ENCODE measurements around the gene IGSF3.

Gene IGSF3

DNA sequence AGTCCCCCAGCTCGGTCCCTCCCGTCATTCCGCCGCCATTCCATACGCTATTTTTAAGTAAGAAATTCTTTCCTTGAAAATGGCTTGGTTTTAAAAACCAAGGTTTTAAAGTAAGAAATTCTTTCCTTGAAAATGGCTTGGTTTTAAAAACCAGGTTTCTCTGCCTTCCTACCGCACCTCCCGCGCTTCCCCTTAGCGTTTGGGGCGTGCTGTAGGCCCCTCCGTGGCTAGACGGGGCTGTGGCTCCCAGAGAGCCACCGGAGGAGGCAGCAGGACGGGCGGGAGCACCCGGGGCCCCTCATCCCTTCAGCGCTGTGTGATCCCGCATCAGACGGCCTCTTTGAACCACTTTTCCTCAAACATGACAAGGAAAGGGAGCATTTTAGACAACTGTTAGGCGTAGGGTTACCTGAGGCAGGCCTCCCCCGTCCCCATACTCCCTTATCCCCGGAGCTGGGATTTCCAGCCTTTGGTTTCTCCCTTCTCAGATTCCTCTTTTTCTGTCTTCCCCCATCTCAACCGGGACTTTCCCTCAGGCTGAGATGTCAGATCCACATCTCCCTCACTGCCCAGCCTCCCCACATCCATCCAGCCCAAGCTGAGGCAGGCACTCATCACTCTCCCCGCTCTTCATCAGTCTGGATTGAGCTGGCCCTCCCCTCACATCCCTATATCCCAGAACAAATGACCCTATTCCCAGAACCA is 96.2 kb downstream of the IGSF3 start:
- TF ChIP-seq, protein P1, sequence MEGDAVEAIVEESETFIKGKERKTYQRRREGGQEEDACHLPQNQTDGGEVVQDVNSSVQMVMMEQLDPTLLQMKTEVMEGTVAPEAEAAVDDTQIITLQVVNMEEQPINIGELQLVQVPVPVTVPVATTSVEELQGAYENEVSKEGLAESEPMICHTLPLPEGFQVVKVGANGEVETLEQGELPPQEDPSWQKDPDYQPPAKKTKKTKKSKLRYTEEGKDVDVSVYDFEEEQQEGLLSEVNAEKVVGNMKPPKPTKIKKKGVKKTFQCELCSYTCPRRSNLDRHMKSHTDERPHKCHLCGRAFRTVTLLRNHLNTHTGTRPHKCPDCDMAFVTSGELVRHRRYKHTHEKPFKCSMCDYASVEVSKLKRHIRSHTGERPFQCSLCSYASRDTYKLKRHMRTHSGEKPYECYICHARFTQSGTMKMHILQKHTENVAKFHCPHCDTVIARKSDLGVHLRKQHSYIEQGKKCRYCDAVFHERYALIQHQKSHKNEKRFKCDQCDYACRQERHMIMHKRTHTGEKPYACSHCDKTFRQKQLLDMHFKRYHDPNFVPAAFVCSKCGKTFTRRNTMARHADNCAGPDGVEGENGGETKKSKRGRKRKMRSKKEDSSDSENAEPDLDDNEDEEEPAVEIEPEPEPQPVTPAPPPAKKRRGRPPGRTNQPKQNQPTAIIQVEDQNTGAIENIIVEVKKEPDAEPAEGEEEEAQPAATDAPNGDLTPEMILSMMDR (IDR thresholded peaks at IDR 0.05; ENCODE audit: low read depth, low read length, missing control alignments) = no peak
- in situ Hi-C loops (cut with HindIII; ENCODE audit: low sequenced_read_pairs) = no loop called here
- H3K4me3 ChIP-seq (ENCODE audit: low read depth, low read length) = peak overlapping the region; percentile 75
- no peak for DNase-seq (ENCODE audit: low read depth)

DNA sequence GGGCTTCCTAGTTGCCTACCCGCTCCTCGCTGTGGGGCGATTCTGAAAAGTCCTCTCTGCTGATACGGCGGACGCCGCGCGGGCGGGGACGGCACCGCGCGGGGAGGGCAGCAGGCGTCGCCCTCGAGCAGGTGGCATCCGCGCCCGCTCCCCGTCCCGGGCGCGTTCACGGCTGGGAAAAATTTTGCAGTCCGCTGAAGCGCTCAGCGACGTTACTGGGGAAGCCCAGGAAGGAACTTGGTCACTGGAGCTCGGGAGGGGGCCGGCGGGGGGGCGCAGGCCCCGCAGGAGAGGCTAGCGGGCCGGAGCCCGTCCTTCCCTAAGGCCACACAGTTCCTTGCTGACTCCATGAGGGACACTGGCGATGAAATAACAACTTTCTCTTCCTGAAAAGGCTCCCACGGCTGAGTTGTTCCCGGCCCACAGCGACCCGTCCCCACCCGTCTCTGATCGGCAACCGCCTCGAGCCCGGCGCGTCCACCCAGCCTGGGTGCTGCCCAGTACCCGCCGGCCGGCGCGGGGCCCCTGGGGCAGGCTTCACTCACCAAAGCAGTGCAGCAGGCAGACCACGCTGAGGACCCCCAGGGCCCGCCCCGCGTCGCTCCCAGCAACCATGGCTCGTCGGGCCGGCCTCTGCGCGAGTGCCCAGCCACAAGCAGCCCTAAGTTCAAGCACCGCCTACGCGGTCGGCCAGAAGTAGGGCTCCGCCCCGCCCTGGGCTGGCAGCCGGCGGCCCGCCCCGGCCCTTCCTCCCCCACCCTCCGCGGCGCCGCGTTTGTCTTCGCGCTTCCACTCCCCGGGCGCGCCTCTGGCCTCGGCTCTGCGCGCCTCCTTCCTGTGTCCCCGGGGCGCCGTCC is 96.9 kb downstream of the IGSF3 start, which contains the start of gene CD58:
TSS of gene CD58 (minus strand) at position 669 of the 857 bp plus-strand sequence. CDS start at position 615, 54 bp downstream.
- TF ChIP-seq, protein P1 (IDR thresholded peaks at IDR 0.05; ENCODE audit: low read depth, low read length, missing control alignments) = peak; percentile 61
- peak within 1 kb of the TSS; percentile 75 for H3K4me3 ChIP-seq (ENCODE audit: low read depth, low read length)
- no peak for DNase-seq (ENCODE audit: low read depth)
- in situ Hi-C loops (cut with HindIII; ENCODE audit: low sequenced_read_pairs) = no loop called here

DNA sequence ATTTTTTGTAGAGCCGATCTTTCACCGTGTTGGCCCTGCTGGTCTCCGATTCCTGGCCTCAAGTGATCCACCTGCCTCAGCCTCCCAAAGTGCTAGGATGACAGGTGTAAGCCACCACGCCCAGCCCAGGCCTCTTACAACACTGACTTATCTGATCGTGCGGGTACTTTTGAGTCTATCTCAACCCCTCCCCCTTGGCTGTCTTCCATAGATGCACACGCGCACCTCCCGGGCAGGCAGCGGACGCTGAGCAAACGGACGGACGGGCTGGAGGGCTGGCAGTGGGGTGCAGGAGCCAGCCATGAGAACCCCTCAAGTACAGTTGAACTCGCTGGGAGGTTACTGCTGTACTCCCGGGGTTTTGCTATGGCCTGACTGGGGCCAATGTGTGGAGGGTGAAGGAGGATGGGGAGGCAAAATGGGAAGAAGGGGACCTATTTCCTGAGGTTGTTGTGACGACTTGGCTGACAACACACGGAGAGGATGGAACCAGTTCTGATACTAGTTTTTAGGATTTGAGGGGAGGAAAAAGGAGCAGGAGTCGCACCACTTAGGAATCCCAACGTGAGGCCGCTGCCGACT is 97.7 kb downstream of the IGSF3 start:
- DNase-seq (ENCODE audit: low read depth) = no peak
- in situ Hi-C loops (cut with HindIII; ENCODE audit: low sequenced_read_pairs) = no loop called here
- peak overlapping the region; percentile 75 for H3K4me3 ChIP-seq (ENCODE audit: low read depth, low read length)
- TF ChIP-seq, protein P1 (IDR thresholded peaks at IDR 0.05; ENCODE audit: low read depth, low read length, missing control alignments) = no peak

DNA sequence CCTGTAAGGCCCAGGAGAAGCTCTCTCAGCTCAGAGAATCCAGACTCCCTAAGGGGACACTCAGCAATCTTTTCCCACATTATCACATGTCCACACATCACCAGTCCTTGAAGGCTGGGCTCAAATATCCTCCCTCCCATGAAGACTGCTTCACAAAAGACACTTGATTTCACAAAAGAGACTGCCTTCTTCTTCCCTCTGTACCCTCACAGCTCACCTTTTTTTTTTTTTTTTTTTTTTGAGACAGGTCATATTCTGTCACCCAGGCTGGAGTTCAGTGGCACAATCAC is 98.2 kb downstream of the IGSF3 start:
- in situ Hi-C loops (cut with HindIII; ENCODE audit: low sequenced_read_pairs) = no loop called here
- no peak overlapping the region for H3K4me3 ChIP-seq (ENCODE audit: low read depth, low read length)
- TF ChIP-seq, protein P1 (IDR thresholded peaks at IDR 0.05; ENCODE audit: low read depth, low read length, missing control alignments) = no peak
- DNase-seq (ENCODE audit: low read depth) = no peak

DNA sequence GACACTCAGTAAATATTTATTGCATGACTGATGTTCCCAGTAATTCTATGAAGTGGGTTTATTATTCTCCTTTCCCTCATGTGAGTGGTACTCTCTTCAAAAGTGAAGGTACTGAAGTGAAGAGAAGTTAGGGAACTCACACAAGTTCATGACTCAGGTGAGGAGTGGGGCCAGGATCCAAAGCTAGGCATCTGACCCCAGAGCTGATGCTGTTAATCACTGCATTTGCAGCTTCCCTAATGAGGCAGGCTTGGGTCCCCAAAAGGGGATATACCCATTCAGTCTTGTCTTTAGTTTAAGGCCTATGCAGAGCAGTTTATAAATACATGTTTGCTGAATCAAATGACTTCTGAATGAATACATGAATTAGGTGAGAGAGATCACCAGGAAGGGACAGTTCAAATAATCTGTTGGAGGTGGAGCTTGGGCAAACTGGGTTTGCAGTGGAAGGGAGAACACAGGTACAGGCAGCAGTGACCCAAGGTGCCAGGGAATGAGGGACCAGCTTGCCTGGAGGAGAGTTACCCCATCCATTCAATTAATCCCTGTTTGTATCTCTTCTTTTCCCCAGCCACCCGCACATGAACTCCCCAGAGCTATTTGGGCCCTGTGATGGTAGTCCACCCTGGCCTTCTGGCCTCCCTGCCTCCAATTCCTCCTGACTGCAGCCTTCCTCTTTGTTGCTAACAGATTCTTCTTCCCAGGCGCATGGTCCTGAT is 98.7 kb downstream of the IGSF3 start:
- TF ChIP-seq, protein P1 (IDR thresholded peaks at IDR 0.05; ENCODE audit: low read depth, low read length, missing control alignments) = no peak
- H3K4me3 ChIP-seq (ENCODE audit: low read depth, low read length) = no peak overlapping the region
- no peak for DNase-seq (ENCODE audit: low read depth)
- in situ Hi-C loops (cut with HindIII; ENCODE audit: low sequenced_read_pairs) = no loop called here

Data from astrocyte of the cerebellum (primary cell).